Measurements from ENCODE around the gene STARD9.

The STARD9 gene

DNA sequence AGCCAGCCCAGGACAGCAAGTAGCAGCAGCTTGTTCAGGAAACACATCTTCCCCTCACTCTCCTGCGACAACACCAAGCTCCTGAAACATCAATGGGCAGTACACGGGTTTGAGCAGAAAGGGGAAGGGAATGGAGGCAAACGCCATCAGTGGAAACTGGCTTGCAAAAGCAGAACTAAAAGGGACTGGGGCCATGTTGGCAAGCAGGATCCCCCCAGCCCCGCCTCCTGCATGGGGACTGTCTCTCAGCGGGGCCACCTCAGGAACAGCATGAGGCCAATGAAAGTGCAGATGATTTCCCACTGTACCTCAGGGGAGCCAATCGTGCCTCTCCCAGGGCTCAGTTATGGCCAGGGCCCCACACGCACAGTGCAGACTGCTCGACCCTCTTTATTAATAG, 154.7 kb downstream of the STARD9 start:
- TF ChIP-seq, protein P1, sequence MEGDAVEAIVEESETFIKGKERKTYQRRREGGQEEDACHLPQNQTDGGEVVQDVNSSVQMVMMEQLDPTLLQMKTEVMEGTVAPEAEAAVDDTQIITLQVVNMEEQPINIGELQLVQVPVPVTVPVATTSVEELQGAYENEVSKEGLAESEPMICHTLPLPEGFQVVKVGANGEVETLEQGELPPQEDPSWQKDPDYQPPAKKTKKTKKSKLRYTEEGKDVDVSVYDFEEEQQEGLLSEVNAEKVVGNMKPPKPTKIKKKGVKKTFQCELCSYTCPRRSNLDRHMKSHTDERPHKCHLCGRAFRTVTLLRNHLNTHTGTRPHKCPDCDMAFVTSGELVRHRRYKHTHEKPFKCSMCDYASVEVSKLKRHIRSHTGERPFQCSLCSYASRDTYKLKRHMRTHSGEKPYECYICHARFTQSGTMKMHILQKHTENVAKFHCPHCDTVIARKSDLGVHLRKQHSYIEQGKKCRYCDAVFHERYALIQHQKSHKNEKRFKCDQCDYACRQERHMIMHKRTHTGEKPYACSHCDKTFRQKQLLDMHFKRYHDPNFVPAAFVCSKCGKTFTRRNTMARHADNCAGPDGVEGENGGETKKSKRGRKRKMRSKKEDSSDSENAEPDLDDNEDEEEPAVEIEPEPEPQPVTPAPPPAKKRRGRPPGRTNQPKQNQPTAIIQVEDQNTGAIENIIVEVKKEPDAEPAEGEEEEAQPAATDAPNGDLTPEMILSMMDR (IDR thresholded peaks at IDR 0.05; ENCODE audit: control insufficient read depth, extremely low read depth, insufficient read depth): no peak
- DNase-seq (ENCODE audit: low read depth): no peak
- no peak overlapping the region for H3K4me3 ChIP-seq (ENCODE audit: low read depth, low read length)

DNA sequence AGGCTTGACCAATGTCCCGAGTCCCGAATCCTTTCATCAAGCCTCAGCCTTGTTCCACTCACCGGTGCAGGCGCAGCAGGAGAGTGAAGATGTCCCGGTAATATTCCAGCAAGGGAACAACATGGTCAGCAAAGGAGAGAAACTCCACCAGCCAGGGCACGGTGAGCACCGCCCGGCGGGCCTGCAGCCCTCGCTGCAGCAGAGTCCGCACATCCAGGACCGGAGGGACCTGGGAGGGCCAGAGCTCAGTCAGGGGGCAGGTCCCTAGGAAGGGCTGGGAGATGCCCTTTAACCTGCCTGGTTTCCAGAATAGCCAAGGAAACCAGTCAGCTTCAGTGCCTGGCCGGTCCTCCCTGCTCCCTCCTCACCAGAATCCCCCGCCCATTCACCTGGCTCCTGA, 155.1 kb downstream of the STARD9 start:
- TF ChIP-seq, protein P1 (IDR thresholded peaks at IDR 0.05; ENCODE audit: control insufficient read depth, extremely low read depth, insufficient read depth): no peak
- DNase-seq (ENCODE audit: low read depth): no peak
- no peak overlapping the region for H3K4me3 ChIP-seq (ENCODE audit: low read depth, low read length)

DNA sequence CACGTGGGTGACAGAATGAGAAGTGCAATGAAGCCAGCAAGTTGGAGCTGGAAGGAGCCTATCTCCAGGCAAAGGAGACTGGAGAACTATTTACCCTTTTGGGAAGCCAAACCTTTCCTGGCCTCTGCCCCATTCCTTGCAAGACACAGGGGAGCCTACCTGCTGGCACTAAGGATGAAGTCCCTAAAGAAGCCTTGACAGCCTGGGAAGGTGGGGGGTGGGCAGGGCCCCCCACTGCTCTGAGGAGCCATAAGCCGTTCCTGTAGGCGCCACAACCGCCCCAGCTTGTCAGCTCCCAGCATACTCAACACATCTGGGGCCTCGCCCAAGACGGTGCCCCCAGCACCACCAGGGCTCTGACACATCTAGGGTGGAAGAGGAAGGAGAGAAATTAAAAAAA, 156.1 kb downstream of the STARD9 start:
- no peak overlapping the region for H3K4me3 ChIP-seq (ENCODE audit: low read depth, low read length)
- TF ChIP-seq, protein P1 (IDR thresholded peaks at IDR 0.05; ENCODE audit: control insufficient read depth, extremely low read depth, insufficient read depth): no peak
- no peak for DNase-seq (ENCODE audit: low read depth)

DNA sequence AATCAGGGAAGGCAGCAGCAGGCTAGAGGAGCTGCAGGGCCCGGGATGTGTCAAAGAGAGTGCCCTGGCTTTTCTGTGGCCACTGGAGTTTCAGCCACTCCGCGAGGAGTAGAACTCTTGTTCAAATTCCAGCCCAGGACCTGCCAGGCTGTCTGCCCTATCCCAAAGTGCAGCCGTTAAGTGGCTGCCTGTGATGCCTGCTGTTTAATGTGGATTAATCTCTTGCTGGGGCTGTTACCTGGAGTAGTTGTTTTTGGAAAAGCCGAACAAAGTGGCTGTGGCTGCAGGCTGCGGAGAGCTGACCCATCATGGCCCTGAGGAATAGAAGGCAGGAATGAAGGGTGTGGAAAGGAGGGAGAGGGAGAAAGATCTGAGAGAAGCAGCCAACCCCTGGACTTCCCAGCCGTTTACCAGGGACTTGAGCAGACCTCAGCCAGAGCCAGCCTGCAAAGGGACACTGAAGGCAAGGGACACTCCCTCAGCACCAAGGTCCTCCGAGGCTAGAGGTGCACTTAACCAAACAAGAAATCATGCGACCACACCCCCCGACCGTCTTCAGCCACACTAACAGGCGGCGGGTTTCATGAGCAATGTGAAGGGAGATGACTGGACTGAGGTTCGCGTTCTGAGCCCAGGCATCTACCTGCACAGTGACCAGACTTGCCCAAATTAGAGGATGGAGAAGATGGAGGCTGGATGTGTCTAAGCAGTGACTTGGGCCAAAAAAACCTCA, 156.9 kb downstream of the STARD9 start:
- H3K4me3 ChIP-seq (ENCODE audit: low read depth, low read length): no peak overlapping the region
- TF ChIP-seq, protein P1 (IDR thresholded peaks at IDR 0.05; ENCODE audit: control insufficient read depth, extremely low read depth, insufficient read depth): no peak
- no peak for DNase-seq (ENCODE audit: low read depth)

DNA sequence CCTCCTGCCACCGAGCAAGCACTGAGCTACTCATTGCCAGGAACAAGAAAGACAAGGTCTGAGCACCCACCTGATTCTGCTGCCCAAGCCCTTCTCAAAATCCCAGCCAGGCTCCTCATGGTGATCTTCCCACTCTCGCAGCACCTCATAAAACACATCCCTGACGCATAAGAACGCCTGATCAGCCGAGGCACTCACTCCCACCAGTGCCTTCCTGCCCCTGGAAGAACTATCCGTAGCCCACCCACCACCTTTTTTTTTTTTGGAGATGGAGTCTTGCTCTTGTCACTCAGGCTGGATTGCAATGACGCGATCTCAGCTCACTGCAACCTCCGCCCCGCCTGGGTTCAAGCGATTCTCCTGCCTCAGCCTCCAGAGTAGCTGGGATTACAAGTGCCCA, 157.6 kb downstream of the STARD9 start:
- DNase-seq (ENCODE audit: low read depth): no peak
- TF ChIP-seq, protein P1 (IDR thresholded peaks at IDR 0.05; ENCODE audit: control insufficient read depth, extremely low read depth, insufficient read depth): no peak
- H3K4me3 ChIP-seq (ENCODE audit: low read depth, low read length): no peak overlapping the region

DNA sequence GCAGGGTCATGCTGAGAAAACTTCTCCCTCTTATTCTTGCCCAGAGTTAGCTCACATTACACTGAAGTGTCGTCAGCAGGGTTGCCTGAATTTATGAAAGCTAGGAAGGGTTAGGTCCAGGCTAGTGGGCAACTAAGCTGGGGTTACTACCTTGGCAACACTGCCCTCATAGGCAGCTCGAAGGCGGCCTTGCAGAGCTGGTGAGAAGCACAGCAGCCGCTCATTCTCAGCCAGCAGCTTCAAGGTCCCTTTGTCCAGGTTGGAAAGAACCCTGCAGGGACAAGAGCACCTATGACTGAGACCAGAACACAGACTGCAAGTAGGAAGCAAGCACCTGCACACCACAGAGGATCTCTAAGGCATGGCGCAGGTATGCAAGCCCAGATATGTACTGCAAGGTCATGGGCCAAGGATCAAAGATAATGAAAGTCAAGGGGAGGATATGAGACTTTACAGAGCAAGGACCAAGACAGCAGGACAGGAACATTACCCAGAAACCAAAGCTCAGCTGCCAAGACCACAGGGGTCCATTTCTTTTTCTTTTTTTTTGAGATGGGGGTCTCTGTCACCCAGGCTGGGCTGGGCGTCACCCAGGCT, 158.8 kb downstream of the STARD9 start:
- no peak overlapping the region for H3K4me3 ChIP-seq (ENCODE audit: low read depth, low read length)
- no peak for DNase-seq (ENCODE audit: low read depth)
- TF ChIP-seq, protein P1 (IDR thresholded peaks at IDR 0.05; ENCODE audit: control insufficient read depth, extremely low read depth, insufficient read depth): no peak
